Fibroblast of villous mesenchyme (primary cell): ENCODE measurements around the gene CYP2A13. TPM values are rescaled to one million over a fixed set of nuclear protein-coding genes. Genes with fewer than 3 reads are reported as not detected.

Experiments
- DNase-seq: peaks from one replicate; pipeline ENCODE4 v3.0.0-alpha.2; 2010; ENCODE audit warnings: low read depth
- H3K4me3 ChIP-seq: 2 replicates; pipeline ENCODE4 v1.5.1; 2011; ENCODE audit warnings: low read depth, mild to moderate bottlenecking, low read length
- total RNA-seq: library from RNA; depleted of rRNA; stranded (reverse); fragments of >200 nt; gene quantifications from 2 replicates; pipeline ENCODE4 v1.2.3, GENCODE V29; 2012
- TF ChIP-seq, protein P1 (sequence below): IDR thresholded peaks from 2 replicates; pipeline ENCODE4 v1.5.1; 2012; ENCODE audit warnings: low read depth, mild to moderate bottlenecking, low read length; ENCODE audit not compliant: insufficient read depth

CYP2A13 gene
- total RNA-seq, 1 donor: not detected

DNA sequence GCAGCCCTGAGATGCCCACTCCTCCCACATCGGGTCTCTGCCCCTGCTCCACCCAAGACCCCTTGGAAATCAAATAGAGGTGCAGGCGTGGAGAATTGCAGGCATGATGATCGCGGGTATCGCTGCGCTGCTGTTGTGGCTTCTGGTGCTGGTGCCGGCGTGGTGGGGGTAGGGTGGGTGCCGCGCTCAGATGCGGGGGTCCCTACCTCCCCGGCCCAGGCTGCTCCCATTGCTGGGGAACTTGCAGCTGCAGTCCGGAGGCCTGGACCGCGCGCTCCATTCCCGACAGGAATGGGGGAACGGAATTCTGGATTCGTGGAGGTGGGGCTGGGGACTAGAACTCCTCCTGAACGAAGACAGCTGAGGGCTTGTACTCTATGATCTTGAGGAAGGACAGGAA, 46.4 kb downstream of the CYP2A13 start:
- TF ChIP-seq, protein P1, sequence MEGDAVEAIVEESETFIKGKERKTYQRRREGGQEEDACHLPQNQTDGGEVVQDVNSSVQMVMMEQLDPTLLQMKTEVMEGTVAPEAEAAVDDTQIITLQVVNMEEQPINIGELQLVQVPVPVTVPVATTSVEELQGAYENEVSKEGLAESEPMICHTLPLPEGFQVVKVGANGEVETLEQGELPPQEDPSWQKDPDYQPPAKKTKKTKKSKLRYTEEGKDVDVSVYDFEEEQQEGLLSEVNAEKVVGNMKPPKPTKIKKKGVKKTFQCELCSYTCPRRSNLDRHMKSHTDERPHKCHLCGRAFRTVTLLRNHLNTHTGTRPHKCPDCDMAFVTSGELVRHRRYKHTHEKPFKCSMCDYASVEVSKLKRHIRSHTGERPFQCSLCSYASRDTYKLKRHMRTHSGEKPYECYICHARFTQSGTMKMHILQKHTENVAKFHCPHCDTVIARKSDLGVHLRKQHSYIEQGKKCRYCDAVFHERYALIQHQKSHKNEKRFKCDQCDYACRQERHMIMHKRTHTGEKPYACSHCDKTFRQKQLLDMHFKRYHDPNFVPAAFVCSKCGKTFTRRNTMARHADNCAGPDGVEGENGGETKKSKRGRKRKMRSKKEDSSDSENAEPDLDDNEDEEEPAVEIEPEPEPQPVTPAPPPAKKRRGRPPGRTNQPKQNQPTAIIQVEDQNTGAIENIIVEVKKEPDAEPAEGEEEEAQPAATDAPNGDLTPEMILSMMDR: no peak
- no peak for DNase-seq
- no peak overlapping the region for H3K4me3 ChIP-seq

DNA sequence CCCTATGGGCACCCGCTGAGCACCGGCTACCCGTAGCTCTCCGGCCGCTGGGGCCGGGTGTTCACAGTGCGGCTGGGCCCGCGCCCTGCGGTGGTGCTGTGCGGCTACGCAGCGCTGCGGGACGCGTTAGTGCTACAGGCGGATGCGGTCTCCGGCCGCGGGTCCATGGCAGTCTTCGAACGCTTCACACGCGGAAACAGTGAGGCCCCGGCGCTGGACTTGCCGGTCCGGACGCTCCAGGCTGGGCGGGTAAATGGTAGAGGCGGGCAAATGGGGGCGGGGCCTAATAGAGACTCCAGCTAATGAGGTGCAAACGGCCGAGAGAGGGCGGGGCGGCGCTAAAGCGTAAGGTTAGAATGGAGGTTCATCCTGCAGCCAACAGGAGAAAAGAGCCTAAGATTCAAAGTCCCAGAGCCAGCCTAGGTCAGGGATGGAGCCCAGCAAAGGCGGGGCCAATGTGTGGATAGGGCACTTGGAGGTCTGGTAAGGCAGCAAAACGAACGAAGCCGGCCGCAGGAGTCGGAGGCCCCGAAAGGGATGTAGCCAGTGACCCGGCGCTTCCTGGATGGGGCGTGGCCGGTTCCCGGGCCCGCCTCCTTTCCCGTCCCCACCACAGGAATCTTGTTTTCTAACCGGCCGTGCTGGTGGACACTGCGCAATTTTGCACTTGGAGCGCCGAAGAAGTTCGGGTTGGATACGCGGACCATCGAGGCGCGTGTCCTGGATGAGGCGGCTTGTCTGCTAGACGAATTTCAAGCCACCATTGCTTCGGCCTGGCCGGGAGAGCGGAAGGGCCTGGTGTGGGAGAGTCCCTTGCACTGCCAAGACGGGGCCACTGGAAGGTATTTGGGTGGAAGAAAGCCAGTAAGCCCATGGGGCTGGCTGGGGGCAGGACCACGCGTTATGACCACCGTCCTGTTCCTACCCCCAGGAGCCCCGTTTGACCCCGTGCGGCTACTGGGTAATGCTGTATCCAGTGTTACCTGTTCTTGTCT, 47.4 kb downstream of the CYP2A13 start:
- peak overlapping the region; percentile 37 for H3K4me3 ChIP-seq
- peak; percentile 79 for DNase-seq

DNA sequence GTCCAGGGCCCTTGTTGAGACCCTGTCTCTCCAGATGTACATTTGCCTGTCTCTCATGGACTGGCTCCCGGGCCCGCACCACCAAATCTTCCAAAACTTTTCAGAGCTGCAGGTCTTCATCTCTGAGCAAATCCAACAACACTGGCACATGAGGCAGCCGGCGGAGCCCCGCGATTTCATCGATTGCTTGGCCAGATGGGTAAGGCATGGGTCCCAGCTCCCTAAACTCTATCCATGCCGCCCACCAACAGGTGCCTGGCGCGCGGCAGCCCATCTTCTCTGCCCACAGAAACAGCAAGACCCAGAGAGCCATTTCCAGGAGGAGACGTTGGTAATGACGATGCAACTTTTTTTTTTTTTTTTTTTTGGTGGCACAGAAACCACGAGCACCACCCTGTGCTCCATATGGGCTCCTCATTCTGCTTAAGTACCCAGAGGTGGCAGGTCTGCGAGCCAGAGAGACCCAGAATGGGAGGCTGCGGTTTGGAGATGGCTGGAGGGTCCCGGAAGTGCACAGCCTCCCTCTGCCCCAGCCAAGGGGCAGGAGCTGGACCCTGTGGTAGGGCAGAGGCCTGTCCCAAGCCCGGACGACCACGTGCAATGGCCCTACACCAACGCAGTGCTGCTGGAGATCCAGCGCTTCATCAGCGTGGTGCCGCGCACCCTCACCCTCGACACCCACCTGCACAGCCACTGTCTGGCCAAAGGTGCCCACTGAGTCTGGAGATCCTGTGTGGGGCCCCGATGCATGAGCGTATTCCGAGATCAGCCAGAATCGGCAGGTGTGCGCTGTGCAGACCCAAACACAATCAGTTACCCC, 48.6 kb downstream of the CYP2A13 start:
- peak overlapping the region; percentile 37 for H3K4me3 ChIP-seq
- TF ChIP-seq, protein P1: no peak
- no peak for DNase-seq

DNA sequence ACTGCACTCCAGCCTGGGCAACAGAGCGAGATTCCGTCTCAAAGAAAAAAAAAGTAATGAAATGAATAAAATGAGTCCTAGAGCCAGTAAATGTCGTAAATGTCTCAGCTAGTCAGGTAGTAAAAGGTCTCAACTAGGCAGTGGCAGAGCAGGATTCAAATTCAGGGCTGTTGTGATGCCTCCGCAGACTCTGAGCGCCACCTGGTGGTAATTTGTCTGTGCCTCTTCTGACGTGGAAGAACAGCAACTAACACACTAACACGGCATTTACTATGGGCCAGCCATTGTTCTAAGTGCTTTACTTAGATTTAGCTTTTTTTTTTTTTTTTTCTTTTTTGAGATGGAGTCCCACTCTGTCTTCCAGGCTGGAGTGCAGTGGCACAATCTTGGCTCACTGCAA, 56.2 kb downstream of the CYP2A13 start:
- TF ChIP-seq, protein P1: peak; percentile 83
- H3K4me3 ChIP-seq: no peak overlapping the region
- DNase-seq: peak; percentile 89

Other genes with a start within 250 kb of the CYP2A13 start
- gene CYP2A6, start 238.0 kb upstream of the CYP2A13 start, total RNA-seq: not detected in 2 replicates
- gene CYP2A7, start 206.2 kb upstream of the CYP2A13 start, total RNA-seq: not detected in 2 replicates
- gene CYP2B6, start 97.2 kb upstream of the CYP2A13 start, total RNA-seq: not detected in 2 replicates
- not detected in 2 replicates for gene CYP2F1, start 26.0 kb downstream of the CYP2A13 start, total RNA-seq
- 1.6 and 1.7 TPM in 2 replicates for gene CYP2S1, start 104.8 kb downstream of the CYP2A13 start, total RNA-seq
- gene AXL, start 130.8 kb downstream of the CYP2A13 start, total RNA-seq: 360 and 363 TPM in 2 replicates
- gene HNRNPUL1, start 175.9 kb downstream of the CYP2A13 start, total RNA-seq: 123 and 128 TPM in 2 replicates
- 9.7 and 11.2 TPM in 2 replicates for gene CCDC97, start 221.7 kb downstream of the CYP2A13 start, total RNA-seq